WTC11 (cell line): Measurements from ENCODE around the gene SPRR1A. TPM values are rescaled to one million over a fixed set of nuclear protein-coding genes. Genes with fewer than 3 reads are reported as not detected.

ENCODE experiments used
- ATAC-seq: fragments of 200-7000 bp; cut with Tn5 transposase; 2 replicates; pipeline ENCODE4 v1.10.0; 2021; ENCODE audit warnings: mild to moderate bottlenecking, moderate library complexity
- CTCF ChIA-PET: fragments of 300-600 bp; sonication (Branson Sonifier 250); formaldehyde crosslinking; loops from one replicate; lab custom pipeline; 2021; ENCODE audit warnings: antibody characterized with exemption; lab: Charles Lee
- POLR2A ChIA-PET: fragments of 350-600 bp; sonication (Branson Sonifier 250); formaldehyde crosslinking; loops from one replicate; lab custom pipeline; 2021; ENCODE audit warnings: antibody characterized with exemption; lab: Charles Lee
- DNase-seq: peaks from one replicate; pipeline ENCODE4 v3.0.0; 2021; ENCODE audit warnings: low spot score
- H3K27ac Mint-ChIP-seq: 2 replicates; pipeline ENCODE4 v1.8.0; 2021; ENCODE audit warnings: mixed read lengths
- H3K27me3 Mint-ChIP-seq: 2 replicates; pipeline ENCODE4 v1.8.0; 2021; ENCODE audit warnings: low read depth, mild to moderate bottlenecking, moderate library complexity, mixed read lengths
- H3K36me3 Mint-ChIP-seq: 2 replicates; pipeline ENCODE4 v1.8.0; 2021; ENCODE audit warnings: mixed read lengths
- H3K4me1 Mint-ChIP-seq: 2 replicates; pipeline ENCODE4 v1.8.0; 2022; ENCODE audit warnings: mixed read lengths
- H3K4me3 Mint-ChIP-seq: 2 replicates; pipeline ENCODE4 v1.8.0; 2021; ENCODE audit warnings: mild to moderate bottlenecking, moderate library complexity, mixed read lengths
- H3K9me3 Mint-ChIP-seq: 2 replicates; pipeline ENCODE4 v1.8.0; 2021; ENCODE audit warnings: mixed read lengths
- CBFB ChIP-seq: sonication (generic); formaldehyde crosslinking; IDR thresholded peaks from 2 replicates; pipeline ENCODE4 v1.8.1; 2022; ENCODE audit warnings: mild to moderate bottlenecking, low read depth, missing genetic modification reagents
- CREM ChIP-seq: sonication (generic); formaldehyde crosslinking; IDR thresholded peaks from 2 replicates; pipeline ENCODE4 v1.8.1; 2022; ENCODE audit warnings: mild to moderate bottlenecking, missing genetic modification reagents, moderate library complexity
- GRHL2 ChIP-seq: fragments of 250-450 bp; sonication (Bioruptor Pico); IDR thresholded peaks from 2 replicates; pipeline ENCODE4 v1.8.0; 2022; ENCODE audit warnings: mild to moderate bottlenecking, moderate library complexity; ENCODE audit not compliant: insufficient replicate concordance, severe bottlenecking
- HMGA2 ChIP-seq: fragments of 250-450 bp; sonication (Bioruptor Pico); IDR thresholded peaks from 2 replicates; pipeline ENCODE4 v1.4.0; 2021; ENCODE audit warnings: mild to moderate bottlenecking, moderate library complexity
- IRF2 ChIP-seq: sonication (generic); formaldehyde crosslinking; IDR thresholded peaks from 2 replicates; pipeline ENCODE4 v1.8.0; 2022; ENCODE audit warnings: low read depth, missing genetic modification reagents, borderline replicate concordance
- JUN ChIP-seq: sonication (generic); formaldehyde crosslinking; IDR thresholded peaks from 2 replicates; pipeline ENCODE4 v1.8.0; 2023; ENCODE audit warnings: mild to moderate bottlenecking, missing genetic modification reagents
- NFYB ChIP-seq: sonication (generic); formaldehyde crosslinking; conservative IDR thresholded peaks from 2 replicates; pipeline ENCODE4 v1.8.0; 2022; ENCODE audit warnings: low read depth, missing genetic modification reagents
- RELA ChIP-seq: sonication (generic); formaldehyde crosslinking; IDR thresholded peaks from 2 replicates; pipeline ENCODE4 v1.8.1; 2022; ENCODE audit warnings: missing genetic modification reagents, mild to moderate bottlenecking, borderline replicate concordance
- ZNF232 ChIP-seq: sonication (generic); formaldehyde crosslinking; IDR thresholded peaks from 2 replicates; pipeline ENCODE4 v1.8.0; 2022; ENCODE audit warnings: mild to moderate bottlenecking, missing genetic modification reagents
- total RNA-seq: library from RNA; stranded (reverse); gene quantifications from 3 replicates; pipeline ENCODE4 v1.2.3, GENCODE V29; 2021
- TF ChIP-seq, protein P1 (sequence below): sonication (generic); formaldehyde crosslinking; conservative IDR thresholded peaks from 2 replicates; pipeline ENCODE4 v1.8.1; 2023; ENCODE audit warnings: mild to moderate bottlenecking, low read depth, missing genetic modification reagents, moderate library complexity
- TF ChIP-seq, protein P2 (sequence below): sonication (generic); formaldehyde crosslinking; IDR thresholded peaks from 2 replicates; pipeline ENCODE4 v1.8.0; 2022; ENCODE audit warnings: mild to moderate bottlenecking, missing genetic modification reagents
- TF ChIP-seq, protein P3 (sequence below): fragments of 250-450 bp; sonication (Bioruptor Pico); conservative IDR thresholded peaks from 2 replicates; pipeline ENCODE4 v1.9.0; 2021; ENCODE audit warnings: mild to moderate bottlenecking
- TF ChIP-seq, protein P4 (sequence below): fragments of 250-450 bp; sonication (Bioruptor Pico); IDR thresholded peaks from 2 replicates; pipeline ENCODE4 v1.9.0; 2021; ENCODE audit warnings: mild to moderate bottlenecking
- TF ChIP-seq, protein P5 (sequence below): sonication (generic); formaldehyde crosslinking; IDR thresholded peaks from 2 replicates; pipeline ENCODE4 v1.8.0; 2022; ENCODE audit warnings: mild to moderate bottlenecking, missing genetic modification reagents
- TF ChIP-seq, protein P6 (sequence below): sonication (generic); formaldehyde crosslinking; IDR thresholded peaks from 2 replicates; pipeline ENCODE4 v1.8.1; 2022; ENCODE audit warnings: mild to moderate bottlenecking, moderate library complexity, missing genetic modification reagents
- TF ChIP-seq, protein P7 (sequence below): sonication (generic); formaldehyde crosslinking; IDR thresholded peaks from 2 replicates; pipeline ENCODE4 v1.8.0; 2022; ENCODE audit warnings: missing genetic modification reagents

Gene SPRR1A
- total RNA-seq, 1 experiment from 2014 or later: not detected

DNA sequence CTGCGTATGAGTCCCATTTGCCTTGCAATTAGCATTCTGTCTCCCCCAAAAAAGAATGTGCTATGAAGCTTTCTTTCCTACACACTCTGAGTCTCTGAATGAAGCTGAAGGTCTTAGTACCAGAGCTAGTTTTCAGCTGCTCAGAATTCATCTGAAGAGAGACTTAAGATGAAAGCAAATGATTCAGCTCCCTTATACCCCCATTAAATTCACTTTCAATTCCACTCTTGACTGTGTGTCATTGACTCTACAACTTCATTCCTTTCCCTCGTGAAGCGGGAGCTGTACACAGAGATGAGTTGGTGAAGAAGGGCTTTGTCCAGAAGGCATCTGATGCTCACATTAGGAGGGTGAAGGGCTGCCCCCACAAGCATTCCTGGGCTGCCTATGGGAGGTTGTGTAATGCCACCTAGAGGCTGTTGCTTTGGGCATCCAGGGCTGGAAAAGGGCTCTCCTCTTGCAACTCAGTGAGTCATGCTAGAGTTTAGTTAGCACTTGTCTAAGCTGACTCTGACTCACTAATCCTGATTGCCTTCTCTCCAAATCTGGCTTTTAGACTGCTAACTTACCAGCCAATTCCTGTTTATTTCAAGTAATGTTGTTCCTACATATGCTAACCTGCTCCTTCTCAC, 48.9 kb downstream of the SPRR1A start (continued):
- TF ChIP-seq, protein P1, sequence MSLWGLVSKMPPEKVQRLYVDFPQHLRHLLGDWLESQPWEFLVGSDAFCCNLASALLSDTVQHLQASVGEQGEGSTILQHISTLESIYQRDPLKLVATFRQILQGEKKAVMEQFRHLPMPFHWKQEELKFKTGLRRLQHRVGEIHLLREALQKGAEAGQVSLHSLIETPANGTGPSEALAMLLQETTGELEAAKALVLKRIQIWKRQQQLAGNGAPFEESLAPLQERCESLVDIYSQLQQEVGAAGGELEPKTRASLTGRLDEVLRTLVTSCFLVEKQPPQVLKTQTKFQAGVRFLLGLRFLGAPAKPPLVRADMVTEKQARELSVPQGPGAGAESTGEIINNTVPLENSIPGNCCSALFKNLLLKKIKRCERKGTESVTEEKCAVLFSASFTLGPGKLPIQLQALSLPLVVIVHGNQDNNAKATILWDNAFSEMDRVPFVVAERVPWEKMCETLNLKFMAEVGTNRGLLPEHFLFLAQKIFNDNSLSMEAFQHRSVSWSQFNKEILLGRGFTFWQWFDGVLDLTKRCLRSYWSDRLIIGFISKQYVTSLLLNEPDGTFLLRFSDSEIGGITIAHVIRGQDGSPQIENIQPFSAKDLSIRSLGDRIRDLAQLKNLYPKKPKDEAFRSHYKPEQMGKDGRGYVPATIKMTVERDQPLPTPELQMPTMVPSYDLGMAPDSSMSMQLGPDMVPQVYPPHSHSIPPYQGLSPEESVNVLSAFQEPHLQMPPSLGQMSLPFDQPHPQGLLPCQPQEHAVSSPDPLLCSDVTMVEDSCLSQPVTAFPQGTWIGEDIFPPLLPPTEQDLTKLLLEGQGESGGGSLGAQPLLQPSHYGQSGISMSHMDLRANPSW (CRISPR knock-in tag): no peak
- no peak for TF ChIP-seq CREM (CRISPR knock-in tag)
- TF ChIP-seq JUN (CRISPR knock-in tag): no peak
- TF ChIP-seq GRHL2 (CRISPR knock-in tag): no peak
- TF ChIP-seq, protein P2, sequence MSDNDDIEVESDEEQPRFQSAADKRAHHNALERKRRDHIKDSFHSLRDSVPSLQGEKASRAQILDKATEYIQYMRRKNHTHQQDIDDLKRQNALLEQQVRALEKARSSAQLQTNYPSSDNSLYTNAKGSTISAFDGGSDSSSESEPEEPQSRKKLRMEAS: no peak
- TF ChIP-seq, protein P3, sequence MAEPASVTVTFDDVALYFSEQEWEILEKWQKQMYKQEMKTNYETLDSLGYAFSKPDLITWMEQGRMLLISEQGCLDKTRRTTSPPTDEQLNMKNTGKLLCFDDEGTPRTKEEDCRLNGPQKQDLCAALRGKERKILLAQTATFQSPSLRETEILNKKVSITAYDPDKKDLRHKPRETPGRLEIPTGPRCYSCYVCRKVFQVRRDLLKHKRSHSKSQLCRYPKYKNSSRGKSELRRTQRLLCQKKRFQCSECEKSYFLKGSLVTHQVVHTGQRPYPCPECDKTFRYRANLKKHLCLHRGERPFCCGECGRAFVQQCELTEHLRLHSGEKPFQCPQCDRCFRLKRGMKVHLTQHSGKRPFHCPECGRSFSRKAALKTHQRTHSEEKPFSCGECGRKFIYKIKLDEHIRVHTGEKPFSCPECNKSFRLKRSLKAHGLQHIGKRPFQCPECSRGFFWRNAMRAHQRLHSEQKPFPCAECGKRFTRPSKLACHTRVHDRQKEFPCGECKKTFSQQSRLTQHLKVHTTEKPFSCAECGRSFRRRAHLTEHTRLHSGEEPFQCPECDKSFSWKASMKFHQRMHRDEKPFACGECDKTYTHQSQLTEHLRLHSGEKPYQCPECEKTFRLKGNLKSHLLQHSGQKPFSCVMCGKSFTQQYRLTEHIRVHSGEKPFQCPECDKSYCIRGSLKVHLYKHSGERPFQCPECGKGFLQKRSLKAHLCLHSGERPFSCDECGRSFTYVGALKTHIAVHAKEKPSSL (CRISPR knock-in tag): no peak
- no peak for TF ChIP-seq RELA
- no peak for TF ChIP-seq ZNF232 (CRISPR knock-in tag)

DNA sequence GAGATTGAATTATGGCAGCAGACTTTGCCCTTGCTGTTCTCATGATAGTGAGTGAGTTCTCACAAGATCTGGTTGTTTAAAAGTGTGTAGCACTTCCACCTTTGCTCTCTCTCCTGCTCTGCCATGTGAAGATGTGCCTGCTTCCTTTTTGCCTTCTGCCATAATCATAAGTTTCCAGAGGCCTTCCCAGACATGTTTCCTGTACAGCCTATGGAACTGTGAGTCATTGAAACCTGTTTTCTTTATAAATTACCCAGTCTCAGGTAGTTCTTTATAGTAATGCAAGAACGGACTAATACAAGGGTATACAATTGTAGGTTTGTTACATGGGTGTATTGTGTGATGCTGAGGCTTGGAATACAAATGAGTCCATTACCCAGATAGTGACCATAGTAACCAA, 51.3 kb downstream of the SPRR1A start:
- ChIA-PET POLR2A (no interaction called here), CTCF (interaction anchor here (2.1 kb wide), 1 partner anchor 157 kb away, joined by 7 read pairs; no protein-coding TSS in a partner anchor)
- Mint-ChIP-seq H3K36me3 (no peaks in the 10 kb centered on the region), H3K9me3 (no peaks in the 10 kb centered on the region), H3K27ac (no peak overlapping the region), H3K27me3 (no peaks in the 10 kb centered on the region), H3K4me1 (peaks cover 14% of the 10 kb centered on the region), H3K4me3 (no peak overlapping the region)
- DNase-seq: no peak
- TF ChIP-seq, protein P4, sequence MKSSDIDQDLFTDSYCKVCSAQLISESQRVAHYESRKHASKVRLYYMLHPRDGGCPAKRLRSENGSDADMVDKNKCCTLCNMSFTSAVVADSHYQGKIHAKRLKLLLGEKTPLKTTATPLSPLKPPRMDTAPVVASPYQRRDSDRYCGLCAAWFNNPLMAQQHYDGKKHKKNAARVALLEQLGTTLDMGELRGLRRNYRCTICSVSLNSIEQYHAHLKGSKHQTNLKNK: no peak
- TF ChIP-seq, protein P2: no peak
- TF ChIP-seq CBFB (no peak), HMGA2 (no peak), ZNF232 (CRISPR knock-in tag) (no peak), IRF2 (CRISPR knock-in tag) (no peak), NFYB (CRISPR knock-in tag) (no peak)
- TF ChIP-seq, protein P5, sequence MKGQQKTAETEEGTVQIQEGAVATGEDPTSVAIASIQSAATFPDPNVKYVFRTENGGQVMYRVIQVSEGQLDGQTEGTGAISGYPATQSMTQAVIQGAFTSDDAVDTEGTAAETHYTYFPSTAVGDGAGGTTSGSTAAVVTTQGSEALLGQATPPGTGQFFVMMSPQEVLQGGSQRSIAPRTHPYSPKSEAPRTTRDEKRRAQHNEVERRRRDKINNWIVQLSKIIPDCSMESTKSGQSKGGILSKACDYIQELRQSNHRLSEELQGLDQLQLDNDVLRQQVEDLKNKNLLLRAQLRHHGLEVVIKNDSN: no peak
- TF ChIP-seq, protein P6, sequence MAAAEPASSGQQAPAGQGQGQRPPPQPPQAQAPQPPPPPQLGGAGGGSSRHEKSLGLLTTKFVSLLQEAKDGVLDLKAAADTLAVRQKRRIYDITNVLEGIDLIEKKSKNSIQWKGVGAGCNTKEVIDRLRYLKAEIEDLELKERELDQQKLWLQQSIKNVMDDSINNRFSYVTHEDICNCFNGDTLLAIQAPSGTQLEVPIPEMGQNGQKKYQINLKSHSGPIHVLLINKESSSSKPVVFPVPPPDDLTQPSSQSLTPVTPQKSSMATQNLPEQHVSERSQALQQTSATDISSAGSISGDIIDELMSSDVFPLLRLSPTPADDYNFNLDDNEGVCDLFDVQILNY (CRISPR knock-in tag): no peak
- TF ChIP-seq, protein P7, sequence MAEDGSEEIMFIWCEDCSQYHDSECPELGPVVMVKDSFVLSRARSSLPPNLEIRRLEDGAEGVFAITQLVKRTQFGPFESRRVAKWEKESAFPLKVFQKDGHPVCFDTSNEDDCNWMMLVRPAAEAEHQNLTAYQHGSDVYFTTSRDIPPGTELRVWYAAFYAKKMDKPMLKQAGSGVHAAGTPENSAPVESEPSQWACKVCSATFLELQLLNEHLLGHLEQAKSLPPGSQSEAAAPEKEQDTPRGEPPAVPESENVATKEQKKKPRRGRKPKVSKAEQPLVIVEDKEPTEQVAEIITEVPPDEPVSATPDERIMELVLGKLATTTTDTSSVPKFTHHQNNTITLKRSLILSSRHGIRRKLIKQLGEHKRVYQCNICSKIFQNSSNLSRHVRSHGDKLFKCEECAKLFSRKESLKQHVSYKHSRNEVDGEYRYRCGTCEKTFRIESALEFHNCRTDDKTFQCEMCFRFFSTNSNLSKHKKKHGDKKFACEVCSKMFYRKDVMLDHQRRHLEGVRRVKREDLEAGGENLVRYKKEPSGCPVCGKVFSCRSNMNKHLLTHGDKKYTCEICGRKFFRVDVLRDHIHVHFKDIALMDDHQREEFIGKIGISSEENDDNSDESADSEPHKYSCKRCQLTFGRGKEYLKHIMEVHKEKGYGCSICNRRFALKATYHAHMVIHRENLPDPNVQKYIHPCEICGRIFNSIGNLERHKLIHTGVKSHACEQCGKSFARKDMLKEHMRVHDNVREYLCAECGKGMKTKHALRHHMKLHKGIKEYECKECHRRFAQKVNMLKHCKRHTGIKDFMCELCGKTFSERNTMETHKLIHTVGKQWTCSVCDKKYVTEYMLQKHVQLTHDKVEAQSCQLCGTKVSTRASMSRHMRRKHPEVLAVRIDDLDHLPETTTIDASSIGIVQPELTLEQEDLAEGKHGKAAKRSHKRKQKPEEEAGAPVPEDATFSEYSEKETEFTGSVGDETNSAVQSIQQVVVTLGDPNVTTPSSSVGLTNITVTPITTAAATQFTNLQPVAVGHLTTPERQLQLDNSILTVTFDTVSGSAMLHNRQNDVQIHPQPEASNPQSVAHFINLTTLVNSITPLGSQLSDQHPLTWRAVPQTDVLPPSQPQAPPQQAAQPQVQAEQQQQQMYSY (CRISPR knock-in tag): no peak
- ATAC-seq: no peak
